A673 (cell line): ENCODE data around the gene GRIN3B.

ENCODE experiments used
- CTCF ChIP-seq: fragments of 300-800, 200-600 bp; sonication (generic); conservative IDR thresholded peaks from 2 replicates; pipeline ENCODE4 v1.5.1; 2017; ENCODE audit warnings: low read depth, mild to moderate bottlenecking, antibody characterized with exemption, low read length, moderate library complexity, mixed read lengths
- EZH2 ChIP-seq: fragments of 200-600 bp; sonication (generic); IDR thresholded peaks from 2 replicates; pipeline ENCODE4 v1.6.1; 2017; ENCODE audit warnings: borderline replicate concordance, low read depth, mild to moderate bottlenecking, mixed read lengths, antibody characterized with exemption, low read length; ENCODE audit not compliant: poor library complexity, severe bottlenecking

GRCh38 chr19:1013218-1013617 is 13.0 kb downstream of the GRIN3B start:
- no peak for TF ChIP-seq CTCF
- no peak for TF ChIP-seq EZH2
